GM12874 (cell line): ENCODE measurements around the gene GABPA.

ENCODE experiments used
- CTCF ChIP-seq: IDR thresholded peaks from 2 replicates; pipeline ENCODE4 v1.5.1; 2011; ENCODE audit warnings: low read depth, mild to moderate bottlenecking, control low read depth, low read length, moderate library complexity; ENCODE audit not compliant: insufficient read depth

GABPA gene

GRCh38 chr21:25734904-25735645, at the start of gene GABPA, which contains the start of gene ATP5PF:
TSS of gene GABPA (plus strand) at chr21:25734972. CDS start at chr21:25741599, 6,627 bp downstream.
TSS of gene ATP5PF (minus strand) at chr21:25734904. CDS start at chr21:25729794, 5,110 bp downstream.
- TF ChIP-seq CTCF = no peak

- TF ChIP-seq CTCF = no peak
Measured at GRCh38 chr21:25687787-25688186, 47.0 kb upstream of the GABPA start.

DNA sequence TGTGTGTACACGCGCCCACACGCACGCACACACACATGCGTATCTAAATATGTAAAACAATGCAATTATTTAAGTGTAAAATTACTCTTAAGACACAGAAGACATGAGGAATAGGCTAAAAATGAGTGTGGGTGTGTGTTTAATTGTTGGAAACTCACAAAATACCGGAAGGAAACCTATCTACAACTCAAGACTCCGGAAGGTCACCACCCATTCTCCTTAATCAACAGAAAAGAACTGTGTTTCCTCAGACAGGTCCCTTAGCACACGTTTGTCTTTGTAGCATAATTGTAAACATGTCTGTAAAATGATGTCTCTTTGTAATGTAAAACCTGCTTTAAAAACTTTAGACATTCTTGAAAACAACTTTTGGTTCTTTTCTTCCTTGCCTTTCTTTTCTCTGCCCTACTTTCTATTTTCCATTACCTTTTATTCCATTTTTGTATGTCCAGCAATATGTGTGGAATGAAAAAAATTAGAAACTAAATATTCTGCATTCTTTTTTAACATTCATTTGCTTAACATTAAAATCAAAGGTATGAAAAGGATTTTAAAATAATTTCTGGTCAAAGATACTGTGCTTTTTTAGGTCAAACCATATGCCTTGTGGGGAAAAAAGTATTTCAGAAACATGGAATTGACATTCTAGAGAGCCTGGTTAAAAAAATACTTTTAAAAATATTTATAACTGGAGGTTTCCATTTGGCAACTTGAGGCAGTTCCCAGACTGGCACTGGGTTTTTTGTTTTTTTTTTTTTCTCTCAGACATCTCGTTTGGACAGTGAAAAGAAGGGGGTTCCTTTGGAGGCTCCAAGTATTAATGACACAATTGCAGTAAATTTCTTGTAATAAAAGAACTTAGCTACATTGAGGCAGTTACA, 46.3 kb upstream of the GABPA start:
- TF ChIP-seq CTCF = no peak

- TF ChIP-seq CTCF = no peak
Measured at GRCh38 chr21:25689226-25689625, 45.5 kb upstream of the GABPA start.

DNA sequence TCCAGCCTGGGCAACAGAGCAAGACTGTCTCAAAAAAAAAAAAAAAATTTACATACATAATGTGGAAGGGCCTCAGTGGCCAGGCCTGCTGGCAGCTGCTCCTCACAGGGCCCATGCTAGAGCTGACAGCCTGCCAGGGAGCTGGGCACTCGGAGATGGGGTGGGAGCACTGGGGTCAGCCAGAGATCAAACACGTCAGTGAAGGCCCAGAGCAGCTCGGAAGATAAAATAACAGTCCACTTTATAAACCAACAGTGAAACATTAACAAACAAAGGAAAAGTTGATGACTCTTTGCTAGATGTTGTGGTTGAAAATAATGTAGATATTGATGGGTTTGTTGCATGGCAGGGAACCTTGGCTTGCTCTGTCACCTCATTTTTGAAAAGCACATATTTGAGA, 42.8 kb upstream of the GABPA start:
- TF ChIP-seq CTCF = no peak

GRCh38 chr21:25700741-25701140, 34.0 kb upstream of the GABPA start:
- no peak for TF ChIP-seq CTCF

DNA sequence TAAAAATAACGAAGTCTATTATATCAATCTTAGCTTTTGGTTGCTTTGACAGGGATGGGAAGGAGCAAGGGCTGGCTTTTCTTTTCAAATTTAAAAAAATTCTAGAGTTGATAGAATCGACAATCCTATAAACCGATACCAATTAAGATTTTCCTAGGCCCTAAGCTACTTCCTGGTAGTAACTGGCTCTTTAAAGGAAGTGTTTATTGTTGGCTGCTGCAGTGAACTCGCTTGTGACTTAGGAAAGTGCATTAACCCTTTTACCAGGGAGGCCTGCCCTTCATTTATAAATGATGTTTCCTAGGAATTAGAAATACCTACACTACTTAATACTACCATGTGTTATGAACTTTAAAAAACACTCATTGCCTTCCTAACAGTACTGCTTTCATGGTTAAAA, 33.2 kb upstream of the GABPA start:
- no peak for TF ChIP-seq CTCF
